Stomach (tissue), 4 donors: Measurements from ENCODE around the gene TBCD.

Source experiments
- EP300 ChIP-seq: sonication (generic); formaldehyde crosslinking; IDR thresholded peaks from one replicate; pipeline ENCODE4 v1.6.1; 2017; ENCODE audit warnings: antibody characterized with exemption
- POLR2A ChIP-seq, 4 donors: fragments of 450-650 bp; IDR thresholded peaks; one replicate each; pipeline ENCODE4 v1.6.1; 2016; ENCODE audit warnings: antibody characterized with exemption in 4 of 4, control low read depth in 2 of 4, mild to moderate bottlenecking in 1 of 4, moderate library complexity in 1 of 4
- POLR2AphosphoS5 ChIP-seq, 3 donors: sonication (generic); formaldehyde crosslinking; IDR thresholded peaks; one replicate each; pipeline ENCODE4 v1.6.1; 2016; ENCODE audit warnings: antibody characterized with exemption in 3 of 3
- TF ChIP-seq, protein P1 (sequence below), 7 experiments: fragments of 450-650 bp in 4 of 7; fragments of 200-600 bp in 3 of 7; sonication (generic) in 3 of 7; IDR thresholded peaks; one replicate each; pipeline ENCODE4 v1.5.1; 2016 to 2019; ENCODE audit warnings: antibody characterized with exemption in 7 of 7, control low read depth in 2 of 7, mild to moderate bottlenecking in 1 of 7

DNA sequence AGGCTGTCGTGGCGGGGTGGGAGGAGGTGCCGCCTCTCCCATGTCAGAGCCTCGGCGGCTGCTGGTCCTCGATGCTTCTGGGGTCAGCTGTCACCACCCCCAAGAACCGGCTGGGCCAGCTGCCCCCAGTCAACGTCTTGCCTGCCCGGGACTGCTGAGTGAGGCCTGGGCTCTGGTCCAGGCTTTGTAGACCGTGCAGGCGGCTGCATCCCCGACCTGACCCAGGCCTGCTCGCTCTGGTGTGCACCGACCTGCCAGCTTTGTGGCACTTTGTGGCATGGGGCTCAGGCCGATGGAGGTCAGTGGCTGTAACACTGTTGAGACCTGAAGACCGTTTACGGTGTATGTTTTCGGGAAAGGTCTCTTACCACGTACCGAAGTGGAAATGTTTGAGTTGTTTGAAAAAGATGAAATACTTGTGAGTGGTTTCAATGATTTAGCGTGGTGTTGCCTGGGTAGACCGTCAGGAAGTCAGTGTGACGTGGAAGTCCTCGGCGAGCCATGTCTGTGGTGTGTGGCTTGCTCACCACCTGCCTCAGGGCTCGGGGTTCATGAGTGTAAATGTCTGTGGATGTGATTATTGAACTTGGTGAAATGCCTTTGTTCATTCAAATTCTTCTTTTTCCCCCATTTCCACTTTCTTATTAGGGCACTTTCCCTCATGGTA lies 141.2 kb downstream of the TBCD start:
- TF ChIP-seq, protein P1, sequence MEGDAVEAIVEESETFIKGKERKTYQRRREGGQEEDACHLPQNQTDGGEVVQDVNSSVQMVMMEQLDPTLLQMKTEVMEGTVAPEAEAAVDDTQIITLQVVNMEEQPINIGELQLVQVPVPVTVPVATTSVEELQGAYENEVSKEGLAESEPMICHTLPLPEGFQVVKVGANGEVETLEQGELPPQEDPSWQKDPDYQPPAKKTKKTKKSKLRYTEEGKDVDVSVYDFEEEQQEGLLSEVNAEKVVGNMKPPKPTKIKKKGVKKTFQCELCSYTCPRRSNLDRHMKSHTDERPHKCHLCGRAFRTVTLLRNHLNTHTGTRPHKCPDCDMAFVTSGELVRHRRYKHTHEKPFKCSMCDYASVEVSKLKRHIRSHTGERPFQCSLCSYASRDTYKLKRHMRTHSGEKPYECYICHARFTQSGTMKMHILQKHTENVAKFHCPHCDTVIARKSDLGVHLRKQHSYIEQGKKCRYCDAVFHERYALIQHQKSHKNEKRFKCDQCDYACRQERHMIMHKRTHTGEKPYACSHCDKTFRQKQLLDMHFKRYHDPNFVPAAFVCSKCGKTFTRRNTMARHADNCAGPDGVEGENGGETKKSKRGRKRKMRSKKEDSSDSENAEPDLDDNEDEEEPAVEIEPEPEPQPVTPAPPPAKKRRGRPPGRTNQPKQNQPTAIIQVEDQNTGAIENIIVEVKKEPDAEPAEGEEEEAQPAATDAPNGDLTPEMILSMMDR (IDR thresholded peaks at IDR 0.05): no peak
- no peak for TF ChIP-seq POLR2AphosphoS5 (IDR thresholded peaks at IDR 0.05)
- TF ChIP-seq POLR2A (IDR thresholded peaks at IDR 0.05): no peak
- TF ChIP-seq EP300: no peak
